Activated T-cell treated with anti-CD3 and anti-CD28 coated beads, Interleukin-2, amount 50 U/mL, for 1 hour (primary cell): ENCODE data around the gene IFI6.
"Not testable (repeated sequence)": the region's sequence is repeated elsewhere in the genome, so short reads cannot be mapped to it uniquely, and the experiment has no call there.

Experiments
- DNase-seq: peaks from one replicate; pipeline ENCODE4 v3.0.0-alpha.2; 2020

Gene IFI6

DNA sequence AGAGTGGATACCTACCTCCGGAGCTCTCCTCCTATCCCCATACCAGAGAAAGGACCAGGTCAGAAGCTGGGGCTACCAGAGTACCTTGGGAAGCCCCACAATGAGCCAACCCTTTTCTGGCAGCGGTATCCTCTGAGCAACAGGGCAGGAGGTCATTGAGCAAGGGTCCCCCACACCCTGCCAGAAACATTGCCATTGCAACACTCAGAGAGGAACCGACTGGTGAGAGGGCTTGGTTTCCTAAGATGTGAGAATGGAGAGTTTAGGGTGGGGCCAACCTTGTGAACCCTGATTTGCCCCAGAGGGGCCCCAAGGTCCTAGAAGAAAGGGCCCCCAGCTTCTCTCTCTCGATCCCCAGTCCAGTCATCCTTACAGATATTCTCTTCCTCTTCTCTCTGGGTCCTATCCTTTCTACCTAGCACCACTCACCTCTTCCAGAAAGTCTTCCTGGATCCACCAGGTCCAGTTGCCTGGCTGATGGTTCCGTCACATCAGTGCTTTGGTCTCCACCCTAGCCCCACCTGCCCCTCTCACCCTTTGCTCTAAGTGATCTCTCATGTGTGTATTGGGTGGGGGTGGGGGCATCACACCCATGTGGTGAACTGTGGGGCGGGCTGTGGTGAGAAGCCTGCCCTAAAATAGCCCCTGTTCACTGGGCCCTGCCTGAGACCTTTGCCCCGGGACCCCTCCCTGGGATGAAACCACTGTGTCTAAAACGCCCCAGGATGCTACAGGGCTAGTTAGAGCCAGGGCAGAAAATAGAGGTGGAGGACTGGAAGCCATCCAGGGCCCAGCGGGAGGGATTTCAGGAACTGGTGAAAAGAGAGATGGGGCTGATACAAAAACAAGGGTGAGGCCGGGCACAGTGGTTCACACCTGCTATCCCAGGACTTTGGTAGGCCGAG, 45.7 kb downstream of the IFI6 start:
- no peak for DNase-seq

DNA sequence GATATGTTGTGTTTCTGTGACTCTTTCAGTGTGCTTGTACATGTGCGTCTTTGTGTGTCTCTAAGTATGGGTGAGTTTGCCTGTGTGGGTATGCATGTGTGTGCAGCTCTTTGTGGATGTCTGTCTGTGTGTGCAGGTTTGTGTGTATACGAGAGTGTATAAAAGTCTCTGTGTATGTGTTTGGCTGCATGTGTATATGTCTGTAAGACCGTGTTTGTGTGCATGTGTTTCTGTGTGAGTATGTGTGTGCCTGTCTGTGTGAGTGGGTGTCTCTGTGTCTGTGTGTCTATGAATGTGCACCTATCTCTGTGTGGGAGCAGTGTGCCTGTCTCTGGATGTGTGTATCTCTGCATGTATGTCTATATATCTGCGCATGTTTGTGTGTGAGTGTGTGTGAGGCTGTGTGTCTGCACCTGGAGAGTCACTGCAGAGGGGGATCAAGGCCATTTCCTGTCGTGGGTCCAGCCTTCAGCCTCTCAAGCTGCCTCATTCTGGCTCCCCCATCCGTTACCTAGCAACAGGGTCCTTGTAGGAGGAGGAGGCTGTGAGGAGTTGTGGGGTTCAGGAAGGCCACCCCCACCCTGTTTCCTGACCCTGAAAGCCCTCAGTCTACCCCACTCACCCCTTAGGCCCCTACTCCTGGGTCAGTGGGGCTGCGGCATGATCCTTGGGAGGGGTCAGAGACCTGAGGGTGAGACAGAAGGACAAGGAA, 47.4 kb downstream of the IFI6 start:
- no peak for DNase-seq

DNA sequence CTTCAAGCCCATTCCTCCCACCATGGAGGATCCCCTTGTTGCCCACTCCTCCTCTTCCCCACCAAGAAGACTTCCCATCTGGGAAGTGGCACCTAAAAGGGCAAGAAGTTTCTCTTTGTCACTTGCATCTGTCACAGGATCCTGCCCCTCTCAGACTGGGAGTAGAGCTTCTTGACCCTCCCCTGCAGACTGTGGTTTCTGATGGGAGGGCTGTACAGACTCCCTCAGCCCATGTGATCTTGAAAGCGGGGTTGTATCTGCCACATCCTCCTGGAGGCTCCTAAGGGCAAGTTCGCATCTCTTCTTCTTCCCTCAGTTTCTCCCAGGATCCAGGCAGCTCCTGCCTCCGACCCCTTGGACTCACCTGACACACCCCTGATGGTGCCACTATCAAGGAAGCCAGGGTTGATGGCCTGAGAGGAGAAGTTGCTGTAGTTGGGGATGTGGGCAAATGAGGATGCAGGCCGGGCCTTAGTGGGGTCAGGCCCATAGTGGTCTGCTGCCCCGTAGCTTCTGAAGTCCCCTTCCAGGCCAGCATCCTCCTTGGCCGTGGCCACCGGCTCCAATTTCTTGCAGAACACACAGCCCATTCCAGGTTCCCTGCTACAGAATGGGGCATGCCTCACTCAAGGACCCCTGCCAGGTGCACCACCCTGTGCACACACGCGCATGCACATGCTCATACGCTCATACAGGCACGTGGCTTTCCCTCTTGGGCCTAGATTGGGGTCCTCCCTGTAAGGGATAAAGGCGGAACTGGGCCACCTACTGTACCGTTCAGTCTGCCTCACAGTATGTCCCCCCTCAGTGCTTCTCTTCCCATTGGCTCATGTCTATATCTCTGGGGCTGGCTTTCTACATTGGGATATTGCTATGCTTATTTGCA, 48.4 kb downstream of the IFI6 start:
- no peak for DNase-seq

DNA sequence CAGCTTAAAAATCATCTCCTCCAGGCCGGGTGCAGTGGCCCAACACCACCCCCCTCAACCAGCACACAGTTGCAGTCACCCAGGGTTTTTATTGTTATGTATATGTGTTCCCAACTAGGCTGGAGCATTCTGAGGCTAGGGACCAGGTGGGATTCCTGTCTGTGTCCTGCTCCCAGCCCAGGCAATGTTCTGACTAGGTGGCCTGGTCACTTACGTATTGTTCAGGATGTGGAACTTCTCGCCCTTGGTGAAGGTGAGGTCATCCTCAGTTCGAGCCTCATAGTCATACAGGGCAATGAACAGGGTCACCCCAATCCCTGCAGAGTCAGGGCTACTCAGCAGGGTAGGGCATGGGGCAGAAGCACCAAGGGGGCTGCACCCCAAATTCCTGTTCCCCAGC, 49.2 kb downstream of the IFI6 start:
- no peak for DNase-seq

DNA sequence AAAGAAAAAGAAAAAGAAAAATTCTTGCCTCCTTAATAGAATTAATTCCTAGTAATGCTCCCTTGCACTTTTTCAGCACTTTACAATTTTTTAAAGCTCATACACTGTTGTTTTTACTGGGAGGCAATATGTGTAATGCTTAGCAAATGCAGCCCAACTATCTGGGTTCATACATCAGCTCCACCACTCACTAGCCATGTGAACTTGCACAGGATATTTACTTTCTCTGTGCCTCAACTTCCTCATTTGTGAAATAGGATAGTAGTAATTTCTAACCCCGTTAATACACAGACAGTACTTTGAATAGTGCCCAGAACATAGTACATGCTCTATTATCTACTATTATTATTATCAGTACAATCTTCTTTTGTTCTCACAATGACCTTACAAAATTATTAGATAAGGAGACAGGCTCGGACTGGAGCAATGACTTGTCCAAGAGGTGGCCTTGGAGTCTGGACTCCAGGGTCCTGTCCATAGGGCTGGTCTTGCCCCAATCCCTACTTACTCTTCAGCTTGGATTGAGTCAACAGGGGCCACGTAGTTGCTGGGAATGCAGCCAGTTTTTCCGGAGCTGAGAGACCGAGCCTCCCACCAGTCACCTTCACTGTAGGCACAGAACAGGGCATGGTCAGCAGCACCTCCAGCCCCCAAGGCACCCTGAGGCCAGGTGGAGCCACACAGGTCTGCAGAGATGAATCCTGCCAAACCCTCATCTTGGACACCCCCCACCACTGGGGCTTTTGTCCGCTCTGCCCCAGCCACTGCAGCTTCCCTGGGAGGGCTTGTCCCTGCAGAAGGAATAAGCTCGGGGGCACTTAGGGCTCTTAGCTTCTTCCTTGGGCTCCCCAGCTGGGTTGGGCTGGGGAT, 50.7 kb downstream of the IFI6 start:
- no peak for DNase-seq

DNA sequence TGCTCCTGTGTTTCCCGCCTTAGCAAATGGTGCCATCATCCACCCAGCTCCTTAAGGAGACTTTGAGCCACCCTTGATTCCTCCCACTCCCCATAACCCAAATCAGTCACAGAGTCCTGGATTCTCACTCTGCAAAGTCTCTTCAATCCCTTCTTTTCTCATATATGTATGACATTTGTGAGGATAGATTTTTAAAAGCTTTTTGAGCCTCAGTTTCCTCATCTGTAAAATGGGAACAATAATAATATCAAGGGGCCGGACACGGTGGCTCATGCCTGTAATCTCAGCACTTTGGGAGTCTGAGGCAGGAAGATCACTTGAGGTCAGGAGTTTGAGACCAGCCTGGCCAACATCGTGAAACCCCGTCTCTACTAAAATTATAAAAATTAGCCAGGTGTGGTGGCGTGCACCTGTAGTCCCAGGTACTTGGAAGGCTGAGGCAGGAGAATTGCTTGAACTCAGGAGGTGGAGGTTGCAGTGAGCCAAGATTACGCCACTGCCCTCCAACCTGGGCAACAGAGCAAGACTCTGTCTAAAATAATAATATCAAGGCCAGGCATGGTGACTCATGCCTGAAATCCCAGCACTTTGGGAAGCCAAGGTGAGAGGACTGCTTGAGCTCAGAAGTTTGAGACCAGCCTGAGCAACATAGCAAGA, 52.1 kb downstream of the IFI6 start:
- DNase-seq: not testable (repeated sequence)

DNA sequence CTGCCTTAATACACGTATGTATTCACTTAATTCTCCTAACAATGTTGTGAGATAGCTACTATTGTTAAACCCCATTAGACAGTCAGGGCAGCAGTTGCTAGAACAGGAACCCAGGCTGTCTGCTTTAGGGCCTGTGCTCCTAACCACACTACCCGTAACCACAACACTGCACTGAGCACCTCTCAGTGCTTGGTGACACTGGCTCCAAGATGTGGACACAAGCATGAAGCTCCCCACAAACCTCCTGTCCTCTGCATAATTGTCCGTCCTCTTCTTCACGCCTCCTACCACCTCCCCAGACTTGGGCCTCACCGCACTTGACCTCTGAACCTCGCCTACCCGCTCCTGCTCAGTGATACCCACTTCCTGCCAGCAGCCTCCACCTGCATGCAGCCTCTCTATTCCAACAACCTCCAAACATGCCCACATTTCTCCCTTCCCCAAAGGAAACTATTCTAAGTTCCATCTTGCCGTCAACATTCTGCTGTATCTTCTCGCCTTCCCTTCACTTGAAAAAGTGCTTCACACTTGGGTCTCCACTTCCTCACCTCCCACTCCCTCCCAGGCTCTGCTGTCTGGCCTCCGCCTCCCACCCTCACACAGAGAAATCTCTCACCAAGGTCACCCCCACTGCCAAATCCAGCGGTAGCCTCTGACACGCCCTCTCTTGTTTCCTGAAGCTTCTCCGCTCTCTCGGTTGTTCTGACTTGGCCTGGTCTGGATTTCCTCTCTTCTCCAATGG, 53.5 kb downstream of the IFI6 start:
- peak; percentile 49 for DNase-seq

DNA sequence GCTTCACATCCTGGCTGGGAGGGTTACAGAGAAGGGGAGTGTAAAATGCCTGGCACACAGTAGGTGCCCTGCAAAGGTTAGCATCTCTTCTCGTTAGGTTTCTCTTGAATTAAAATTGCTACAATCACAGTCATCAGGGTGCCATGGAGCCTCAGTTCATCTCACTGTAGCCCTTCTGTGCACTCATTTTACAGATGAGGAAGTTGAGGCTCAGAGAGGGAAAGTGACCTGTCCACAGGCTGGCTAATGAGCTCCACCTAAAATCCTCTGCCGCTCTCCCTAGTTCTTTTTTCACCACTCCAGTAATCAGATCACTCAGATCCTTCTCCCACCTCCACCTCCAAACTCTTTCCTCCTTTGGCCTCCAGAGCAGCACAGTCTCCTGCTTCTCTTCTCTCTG, 54.6 kb downstream of the IFI6 start:
- no peak for DNase-seq

DNA sequence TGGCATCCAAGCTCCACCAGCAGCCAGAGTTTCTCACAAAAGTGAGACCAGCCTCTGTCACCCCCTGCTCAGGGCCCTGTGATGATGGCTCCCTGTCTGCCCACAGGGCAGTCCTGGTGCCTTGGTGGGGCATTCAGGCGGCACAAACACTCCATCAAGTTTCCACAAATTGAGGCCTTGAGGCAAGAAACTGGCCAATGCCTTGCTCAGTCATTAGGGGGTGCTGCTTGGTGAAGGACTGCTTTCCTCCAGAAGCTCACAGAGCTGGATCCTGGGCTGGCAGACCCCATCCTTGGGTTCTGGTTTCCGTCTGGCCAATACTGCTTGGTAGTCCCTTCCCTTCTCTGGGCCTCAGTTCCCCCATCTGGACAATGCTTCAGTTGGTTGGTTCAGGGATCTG, 55.6 kb downstream of the IFI6 start:
- no peak for DNase-seq
